Measurements from ENCODE around the gene HOXC13. TPM values are rescaled to one million over a fixed set of nuclear protein-coding genes. Genes with fewer than 3 reads are reported as not detected.

The HOXC13 gene
- total RNA-seq, 2 experiments from 2014 or later = 0.06 TPM; not detected in 1

- ChIA-PET CTCF (ENCODE audit: unreplicated experiment) (no interaction called here), POLR2A (interaction anchor here (0.6 to 0.8 kb wide), 3 partner anchors 26 to 197 kb away, joined by 3 to 6 read pairs (median 3); no protein-coding TSS in a partner anchor)
- H3K4me1 ChIP-seq (ENCODE audit: insufficient read depth, low read length, poor library complexity, severe bottlenecking) = no peaks in the 10 kb centered on the region
- TF ChIP-seq CTCF (conservative IDR thresholded peaks at IDR 0.05; ENCODE audit: low read length) = no peak
- TF ChIP-seq EZH2phosphoT487 (IDR thresholded peaks at IDR 0.05; ENCODE audit: borderline replicate concordance, low read depth, low read length) = no peak
- intact Hi-C loops (cut with micrococcal nuclease; ENCODE audit: unreplicated experiment) = no loop called here
- no peaks in the 10 kb centered on the region for H3K36me3 ChIP-seq (ENCODE audit: insufficient read depth, low read length)
- DNase-seq (ENCODE audit: low spot score) = no peak
- no peak overlapping the region for H3K4me2 ChIP-seq (ENCODE audit: low read length)
- H4K20me1 ChIP-seq (ENCODE audit: insufficient read depth, low read length) = no peaks in the 10 kb centered on the region
- H3K79me2 ChIP-seq (ENCODE audit: insufficient read depth, low read depth, low read length) = no peaks in the 10 kb centered on the region
- BruUV-seq (replicated peaks) = no TSS peak
- no peaks in the 10 kb centered on the region for H3K9me3 ChIP-seq (ENCODE audit: low read length)
- no peak overlapping the region for H3K27ac ChIP-seq (ENCODE audit: low read depth, low read length, poor library complexity, severe bottlenecking)
- H3K4me3 ChIP-seq (ENCODE audit: low read depth, low read length, poor library complexity, severe bottlenecking) = no peak overlapping the region
- H2AFZ ChIP-seq (ENCODE audit: low read length) = no peak overlapping the region
- H3K9me2 ChIP-seq (ENCODE audit: insufficient read depth, low read length) = no peaks in the 10 kb centered on the region
These were observed 3.9 kb downstream of the HOXC13 start for GRCh38 chr12:53942467-53942997.

- ChIA-PET POLR2A (no interaction called here), CTCF (ENCODE audit: unreplicated experiment) (no interaction called here)
- Histone ChIP-seq H3K4me1 (ENCODE audit: insufficient read depth, low read length, poor library complexity, severe bottlenecking) (no peaks in the 10 kb centered on the region), H3K36me3 (ENCODE audit: insufficient read depth, low read length) (no peaks in the 10 kb centered on the region), H4K20me1 (ENCODE audit: insufficient read depth, low read length) (no peaks in the 10 kb centered on the region), H3K4me3 (ENCODE audit: low read depth, low read length, poor library complexity, severe bottlenecking) (no peak overlapping the region), H2AFZ (ENCODE audit: low read length) (no peak overlapping the region), H3K4me2 (ENCODE audit: low read length) (no peak overlapping the region), H3K27ac (ENCODE audit: low read depth, low read length, poor library complexity, severe bottlenecking) (no peak overlapping the region), H3K9me3 (ENCODE audit: low read length) (no peaks in the 10 kb centered on the region), H3K9me2 (ENCODE audit: insufficient read depth, low read length) (no peaks in the 10 kb centered on the region), H3K79me2 (ENCODE audit: insufficient read depth, low read depth, low read length) (no peaks in the 10 kb centered on the region)
- no TSS peak for BruUV-seq (replicated peaks)
- DNase-seq (ENCODE audit: low spot score) = no peak
- TF ChIP-seq CTCF (conservative IDR thresholded peaks at IDR 0.05; ENCODE audit: low read length) (no peak), EZH2phosphoT487 (IDR thresholded peaks at IDR 0.05; ENCODE audit: borderline replicate concordance, low read depth, low read length) (no peak)
- intact Hi-C loops (cut with micrococcal nuclease; ENCODE audit: unreplicated experiment) = no loop called here
These were observed 5.6 kb downstream of the HOXC13 start for GRCh38 chr12:53944209-53944608.
